HCT116 (cell line): Measurements from ENCODE around the gene DNAJB7. TPM values are rescaled to one million over a fixed set of nuclear protein-coding genes. Genes with fewer than 3 reads are reported as not detected.

Experiments used
- ATAC-seq: fragments of 200-7000 bp; cut with Tn5 transposase; 2 replicates; pipeline ENCODE4 v1.9.1; 2020; ENCODE audit warnings: mild to moderate bottlenecking, moderate library complexity
- BruUV-seq: library from RNA; stranded (reverse); fragments of 400-500 nt; replicated peaks from 2 replicates; lab custom pipeline; 2021; lab: Mats Ljungman, UMichigan
- CTCF ChIA-PET: fragments of 300-600 bp; sonication (Branson Sonifier 250); formaldehyde crosslinking; loops from one replicate; lab custom pipeline; 2021; ENCODE audit warnings: antibody characterized with exemption; lab: Charles Lee
- POLR2A ChIA-PET: fragments of 300-600, 350-600 bp; sonication (Branson Sonifier 250); formaldehyde crosslinking; loops from one replicate; lab custom pipeline; 2021; ENCODE audit warnings: antibody characterized with exemption; lab: Charles Lee
- RAD21 ChIA-PET, 2 experiments: fragments of 300-600 bp; sonication (Branson Sonifier 250); formaldehyde crosslinking; loops; one replicate each; lab custom pipeline; 2023; ENCODE audit warnings: low total read pairs in 2 of 2; ENCODE audit not compliant: uncharacterized antibody in 2 of 2, unreplicated experiment in 2 of 2, low non-redundant PET in 1 of 2; lab: Charles Lee
- DNase-seq: peaks from one replicate; pipeline ENCODE4 v3.0.0-alpha.2; 2010; ENCODE audit warnings: low read depth, low spot score
- H2AFZ ChIP-seq: fragments of 200-600 bp; shearing (Covaris generic), sonication (generic); 2 replicates; pipeline ENCODE4 v1.6.1; 2017; ENCODE audit warnings: low read depth, mixed run types, mixed read lengths, antibody characterized with exemption, low read length; ENCODE audit not compliant: poor library complexity, severe bottlenecking
- H3K27ac ChIP-seq: 2 replicates; pipeline ENCODE4 v1.5.1; 2012; ENCODE audit warnings: low read depth, low read length
- H3K27me3 ChIP-seq: fragments of 200-600 bp; sonication (generic); 2 replicates; pipeline ENCODE4 v1.6.1; 2016; ENCODE audit warnings: mixed run types, low read length, mixed read lengths; ENCODE audit not compliant: insufficient read depth
- H3K36me3 ChIP-seq, 2 experiments: fragments of 200-500 bp in 1 of 2; fragments of 200-600 bp in 1 of 2; sonication (Bioruptor generic) in 1 of 2; sonication (generic) in 1 of 2; 2 replicates each; pipeline versions ENCODE4 v1.5.1 to v1.6.1; 2014 to 2016; ENCODE audit warnings: low read length in 2 of 2, inconsistent platforms in 1 of 2, mixed read lengths in 1 of 2, mixed run types in 1 of 2; ENCODE audit not compliant: insufficient read depth in 2 of 2, control insufficient read depth in 1 of 2
- H3K4me1 ChIP-seq, 2 experiments: fragments of 200-600 bp in 1 of 2; sonication (generic) in 1 of 2; 2 replicates each; pipeline versions ENCODE4 v1.5.1 to v1.6.1; 2012 to 2017; ENCODE audit warnings: low read length in 2 of 2, inconsistent platforms in 1 of 2, mild to moderate bottlenecking in 1 of 2, mixed read lengths in 1 of 2, mixed run types in 1 of 2, moderate library complexity in 1 of 2; ENCODE audit not compliant: insufficient read depth in 2 of 2, control insufficient read depth in 1 of 2
- H3K4me2 ChIP-seq: fragments of 200-600 bp; sonication (generic); 2 replicates; pipeline ENCODE4 v1.6.1; 2017; ENCODE audit warnings: mixed run types, low read length, mixed read lengths
- H3K4me3 ChIP-seq, 2 experiments: fragments of 200-600 bp in 1 of 2; sonication (generic) in 1 of 2; replicated peaks in 1 of 2; 2 replicates each; pipeline ENCODE4 v1.5.1; 2011 to 2016; ENCODE audit warnings: low read length in 2 of 2, control low read depth in 1 of 2, low read depth in 1 of 2, mild to moderate bottlenecking in 1 of 2, mixed read lengths in 1 of 2, mixed run types in 1 of 2
- H3K79me2 ChIP-seq: fragments of 200-600 bp; sonication (generic); 2 replicates; pipeline ENCODE4 v1.6.1; 2017; ENCODE audit warnings: mild to moderate bottlenecking, mixed run types, low read length, moderate library complexity, mixed read lengths; ENCODE audit not compliant: insufficient read depth
- H3K9ac ChIP-seq: fragments of 200-600 bp; sonication (generic); 2 replicates; pipeline ENCODE4 v1.6.1; 2016; ENCODE audit warnings: low read length, mixed read lengths
- H3K9me2 ChIP-seq: fragments of 200-600 bp; sonication (generic), shearing (Covaris generic); 2 replicates; pipeline ENCODE4 v1.6.1; 2017; ENCODE audit warnings: mixed run types, mild to moderate bottlenecking, moderate library complexity; ENCODE audit not compliant: insufficient read depth
- H3K9me3 ChIP-seq, 2 experiments: fragments of 200-500 bp in 1 of 2; fragments of 200-600 bp in 1 of 2; sonication (Bioruptor generic) in 1 of 2; sonication (generic) in 1 of 2; 2 replicates each; pipeline ENCODE4 v1.6.1; 2014 to 2017; ENCODE audit warnings: low read length in 2 of 2, mixed read lengths in 2 of 2, inconsistent platforms in 1 of 2, low read depth in 1 of 2, mild to moderate bottlenecking in 1 of 2, mixed run types in 1 of 2, moderate library complexity in 1 of 2; ENCODE audit not compliant: control insufficient read depth in 1 of 2, insufficient read depth in 1 of 2
- H4K20me1 ChIP-seq: fragments of 200-600 bp; sonication (generic), shearing (Covaris generic); 2 replicates; pipeline ENCODE4 v1.6.1; 2017; ENCODE audit warnings: mixed run types, mild to moderate bottlenecking, moderate library complexity; ENCODE audit not compliant: insufficient read depth
- ATF3 ChIP-seq: IDR thresholded peaks from 2 replicates; pipeline ENCODE4 v1.6.1; 2012
- EGR1 ChIP-seq: IDR thresholded peaks from 2 replicates; pipeline ENCODE4 v1.6.1; 2012; ENCODE audit warnings: low read depth
- ELF1 ChIP-seq: IDR thresholded peaks from 2 replicates; pipeline ENCODE4 v1.6.1; 2012; ENCODE audit warnings: low read depth, borderline replicate concordance
- EZH2 ChIP-seq: fragments of 200-600 bp; sonication (generic); IDR thresholded peaks from 2 replicates; pipeline ENCODE4 v1.6.1; 2017; ENCODE audit warnings: antibody characterized with exemption, mixed run types
- EZH2phosphoT487 ChIP-seq: fragments of 200-600 bp; IDR thresholded peaks from 2 replicates; pipeline ENCODE4 v1.6.1; 2018; ENCODE audit warnings: antibody characterized with exemption, borderline replicate concordance
- JUND ChIP-seq: IDR thresholded peaks from 2 replicates; pipeline ENCODE4 v1.6.1; 2012
- POLR2AphosphoS5 ChIP-seq: IDR thresholded peaks from 2 replicates; pipeline ENCODE4 v1.6.1; 2011; ENCODE audit warnings: mild to moderate bottlenecking, low read depth, low read length, moderate library complexity
- SIN3A ChIP-seq: IDR thresholded peaks from 2 replicates; pipeline ENCODE4 v1.6.1; 2012; ENCODE audit warnings: low read depth
- SP1 ChIP-seq: IDR thresholded peaks from 2 replicates; pipeline ENCODE4 v1.6.1; 2012; ENCODE audit warnings: low read depth
- ZFX ChIP-seq: fragments of 450-650 bp; IDR thresholded peaks from 2 replicates; pipeline ENCODE4 v1.6.1; 2017
- intact Hi-C: fragments of 100-400 bp; cut with micrococcal nuclease; formaldehyde crosslinking; loops from 2 replicates; pipeline ENCODE4 v1.10.0; 2022
- total RNA-seq: library from RNA; stranded (reverse); gene quantifications from one replicate; pipeline ENCODE4 v1.2.1, GENCODE V29; 2021; ENCODE audit not compliant: unreplicated experiment
- TF ChIP-seq, protein P1 (sequence below): IDR thresholded peaks from 2 replicates; pipeline ENCODE4 v1.6.1; 2012; ENCODE audit warnings: low read depth
- TF ChIP-seq, protein P2 (sequence below): IDR thresholded peaks from 2 replicates; pipeline ENCODE4 v1.6.1; 2012

Gene DNAJB7
- total RNA-seq, 1 experiment from 2014 or later: not detected

DNA sequence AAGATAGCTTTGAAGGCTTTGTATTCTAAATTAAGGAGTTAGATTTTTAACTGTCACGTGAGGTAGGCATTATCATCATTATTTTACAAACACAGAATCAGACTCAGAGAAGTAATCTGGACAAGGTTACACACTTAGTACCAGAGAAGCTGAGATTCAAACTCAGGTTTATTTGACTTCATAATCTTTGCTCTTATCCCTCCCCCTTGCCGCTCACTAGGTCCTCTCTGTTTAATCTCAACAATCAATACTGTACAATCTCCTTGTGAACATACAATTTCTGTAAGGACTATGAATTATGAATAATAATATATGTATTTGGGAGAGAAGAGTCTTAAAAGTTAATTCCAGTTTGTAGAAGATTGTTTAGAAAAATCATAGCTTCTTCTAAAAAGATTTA lies 5.2 kb upstream of the DNAJB7 start:
- H3K27me3 ChIP-seq: no peaks in the 10 kb centered on the region
- DNase-seq: no peak
- H3K4me3 ChIP-seq: no peak overlapping the region
- no peak overlapping the region for H3K27ac ChIP-seq
- H3K9me3 ChIP-seq: no peaks in the 10 kb centered on the region
- H3K79me2 ChIP-seq: peaks cover 50% of the 10 kb centered on the region
- POLR2A ChIA-PET: interaction anchor here (2.0 kb wide), 1 partner anchor 10 kb away, joined by 9 read pairs; the partner anchor contains the start of genes ST13 and XPNPEP3
- no peak for TF ChIP-seq EZH2
- TF ChIP-seq, protein P1, sequence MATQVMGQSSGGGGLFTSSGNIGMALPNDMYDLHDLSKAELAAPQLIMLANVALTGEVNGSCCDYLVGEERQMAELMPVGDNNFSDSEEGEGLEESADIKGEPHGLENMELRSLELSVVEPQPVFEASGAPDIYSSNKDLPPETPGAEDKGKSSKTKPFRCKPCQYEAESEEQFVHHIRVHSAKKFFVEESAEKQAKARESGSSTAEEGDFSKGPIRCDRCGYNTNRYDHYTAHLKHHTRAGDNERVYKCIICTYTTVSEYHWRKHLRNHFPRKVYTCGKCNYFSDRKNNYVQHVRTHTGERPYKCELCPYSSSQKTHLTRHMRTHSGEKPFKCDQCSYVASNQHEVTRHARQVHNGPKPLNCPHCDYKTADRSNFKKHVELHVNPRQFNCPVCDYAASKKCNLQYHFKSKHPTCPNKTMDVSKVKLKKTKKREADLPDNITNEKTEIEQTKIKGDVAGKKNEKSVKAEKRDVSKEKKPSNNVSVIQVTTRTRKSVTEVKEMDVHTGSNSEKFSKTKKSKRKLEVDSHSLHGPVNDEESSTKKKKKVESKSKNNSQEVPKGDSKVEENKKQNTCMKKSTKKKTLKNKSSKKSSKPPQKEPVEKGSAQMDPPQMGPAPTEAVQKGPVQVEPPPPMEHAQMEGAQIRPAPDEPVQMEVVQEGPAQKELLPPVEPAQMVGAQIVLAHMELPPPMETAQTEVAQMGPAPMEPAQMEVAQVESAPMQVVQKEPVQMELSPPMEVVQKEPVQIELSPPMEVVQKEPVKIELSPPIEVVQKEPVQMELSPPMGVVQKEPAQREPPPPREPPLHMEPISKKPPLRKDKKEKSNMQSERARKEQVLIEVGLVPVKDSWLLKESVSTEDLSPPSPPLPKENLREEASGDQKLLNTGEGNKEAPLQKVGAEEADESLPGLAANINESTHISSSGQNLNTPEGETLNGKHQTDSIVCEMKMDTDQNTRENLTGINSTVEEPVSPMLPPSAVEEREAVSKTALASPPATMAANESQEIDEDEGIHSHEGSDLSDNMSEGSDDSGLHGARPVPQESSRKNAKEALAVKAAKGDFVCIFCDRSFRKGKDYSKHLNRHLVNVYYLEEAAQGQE: no peak
- TF ChIP-seq, all 23 proteins: peak for 0
- no peak overlapping the region for H2AFZ ChIP-seq
- no peak for ATAC-seq
- no peak overlapping the region for H3K9ac ChIP-seq
- peaks cover 16 to 17% of the 10 kb centered on the region in 2 experiments; a peak in 3 of 4 replicates for H3K36me3 ChIP-seq
- no peak overlapping the region for H3K4me2 ChIP-seq
- RAD21 ChIA-PET: no interaction called here
- H3K4me1 ChIP-seq: no peaks in the 10 kb centered on the region
- no peaks in the 10 kb centered on the region for H4K20me1 ChIP-seq
- no TSS peak for BruUV-seq
- CTCF ChIA-PET: no interaction called here
- intact Hi-C loops: no loop called here
- no peaks in the 10 kb centered on the region for H3K9me2 ChIP-seq

DNA sequence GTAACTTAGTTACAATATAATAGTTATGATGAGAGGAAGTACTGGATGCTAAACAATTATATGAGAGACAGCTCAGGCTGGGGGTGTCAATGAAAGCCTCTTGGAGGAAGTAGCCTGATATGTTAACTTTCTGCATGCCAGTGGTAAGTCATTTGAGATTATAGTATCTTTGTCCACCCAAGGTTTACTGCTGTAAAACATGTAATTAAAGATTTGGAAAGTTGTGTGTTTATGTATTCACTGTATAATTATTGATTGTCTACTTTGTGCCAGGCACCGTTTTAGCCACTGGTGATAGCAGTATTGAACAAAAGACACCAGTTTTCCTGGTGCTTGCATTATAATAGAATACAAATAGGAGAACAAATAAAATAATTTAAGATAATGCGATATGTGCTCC lies 624 bp upstream of the DNAJB7 start:
- POLR2A ChIA-PET: no interaction called here
- Histone ChIP-seq H2AFZ (no peak overlapping the region), H3K9ac (no peak overlapping the region), H3K79me2 (peaks cover 88% of the 10 kb centered on the region)
- TF ChIP-seq, protein P2, sequence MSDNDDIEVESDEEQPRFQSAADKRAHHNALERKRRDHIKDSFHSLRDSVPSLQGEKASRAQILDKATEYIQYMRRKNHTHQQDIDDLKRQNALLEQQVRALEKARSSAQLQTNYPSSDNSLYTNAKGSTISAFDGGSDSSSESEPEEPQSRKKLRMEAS: no peak
- no peak for TF ChIP-seq SP1
- TF ChIP-seq JUND: no peak
- no peak for TF ChIP-seq EZH2
- TF ChIP-seq EGR1: no peak
- no peak for TF ChIP-seq POLR2AphosphoS5
- TF ChIP-seq ATF3: no peak
- no peak for TF ChIP-seq SIN3A
- no peak for TF ChIP-seq EZH2phosphoT487
- no peak for TF ChIP-seq ELF1
- TF ChIP-seq, protein P1: no peak
- TF ChIP-seq ZFX: no peak
- TF ChIP-seq, all 23 proteins: peak for 0
- RAD21 ChIA-PET: no interaction called here
- intact Hi-C loops: no loop called here
- Histone ChIP-seq H3K9me2 (no peaks in the 10 kb centered on the region), H3K4me1 (peaks cover 4 to 7% of the 10 kb centered on the region in 2 experiments; a peak in 3 of 4 replicates), H3K36me3 (no peaks in the 10 kb centered on the region; a peak in 2 of 4 replicates), H3K4me3 (no peak overlapping the region), H3K27ac (no peak overlapping the region), H3K9me3 (no peaks in the 10 kb centered on the region), H3K27me3 (no peaks in the 10 kb centered on the region), H3K4me2 (no peak overlapping the region), H4K20me1 (no peaks in the 10 kb centered on the region; the same call in 1 of the 2 replicates)
- no TSS peak for BruUV-seq
- CTCF ChIA-PET: no interaction called here
- ATAC-seq: no peak
- DNase-seq: no peak
